NCI-H128 (cell line): ENCODE results near the gene PARVA.

Experiments
- DNase-seq: peaks from one replicate; lab custom pipeline; 2025; ENCODE audit not compliant: unreplicated experiment; lab: John Stamatoyannopoulos, UW

The PARVA gene

GRCh38 chr11:12544986-12545775, 167.8 kb downstream of the PARVA start:
- no peak for DNase-seq

DNA sequence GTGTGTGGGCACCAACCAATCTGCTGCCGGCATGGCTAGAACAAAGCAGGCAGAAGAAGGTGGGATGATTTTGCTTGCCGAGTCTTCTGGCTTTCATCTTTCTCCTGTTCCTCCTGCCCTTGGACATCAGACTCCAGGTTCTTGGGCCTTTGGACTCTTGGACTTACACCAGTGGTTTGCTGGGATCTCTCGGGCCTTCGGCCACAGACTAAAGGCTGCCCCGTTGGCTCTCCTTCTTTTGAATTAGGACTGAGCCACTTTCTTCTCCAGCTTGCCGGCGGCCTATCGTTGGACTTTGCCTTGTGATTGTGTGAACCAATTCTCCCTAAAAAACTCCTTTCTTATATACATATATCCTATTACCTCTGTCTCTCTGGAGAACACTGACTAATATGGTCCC, 168.8 kb downstream of the PARVA start:
- no peak for DNase-seq

DNA sequence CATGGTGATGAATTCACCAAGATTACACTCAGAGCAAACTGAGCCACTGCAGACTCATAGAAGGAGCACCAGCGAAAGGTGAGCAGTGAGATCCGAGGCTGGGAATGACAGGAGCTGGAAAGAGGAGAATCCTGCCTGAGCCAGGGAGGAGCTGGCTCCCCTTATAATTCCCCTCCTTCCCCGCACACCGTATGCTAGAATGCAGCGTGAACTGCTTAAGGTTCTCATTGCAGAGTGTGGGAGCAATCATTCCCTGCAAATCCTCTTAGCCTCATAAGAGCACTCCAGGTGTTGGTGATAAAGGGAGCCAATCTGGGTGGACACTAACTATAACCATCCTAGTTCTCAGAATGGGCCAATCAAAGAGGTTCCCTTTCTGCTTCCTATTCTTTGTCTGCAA, 169.3 kb downstream of the PARVA start:
- DNase-seq, result no peak

- DNase-seq, result no peak
Measured at GRCh38 chr11:12547953-12548650, 170.7 kb downstream of the PARVA start.

GRCh38 chr11:12552692-12553091, 175.3 kb downstream of the PARVA start:
- no peak for DNase-seq

- DNase-seq, result no peak
Measured at GRCh38 chr11:12554122-12554521, 176.8 kb downstream of the PARVA start.

DNA sequence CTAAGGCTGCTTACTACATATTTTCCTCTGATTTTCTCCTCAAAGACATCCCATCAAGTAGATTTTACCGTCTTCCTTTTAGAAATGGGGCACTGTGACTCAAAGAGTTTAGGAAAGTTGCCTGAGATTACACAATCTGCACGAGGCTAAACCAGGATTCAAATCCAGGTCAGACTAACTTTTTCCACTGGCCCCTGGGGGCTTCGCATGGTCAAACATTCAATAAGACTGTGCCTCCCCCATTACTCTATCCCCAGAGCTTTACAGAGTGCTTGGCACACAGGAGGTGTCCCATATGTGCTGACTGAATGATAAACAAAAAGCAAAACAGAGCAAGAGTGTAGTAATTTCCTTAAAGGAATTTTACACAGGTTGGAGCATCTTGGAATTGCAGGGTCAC, 178.8 kb downstream of the PARVA start:
- no peak for DNase-seq

DNA sequence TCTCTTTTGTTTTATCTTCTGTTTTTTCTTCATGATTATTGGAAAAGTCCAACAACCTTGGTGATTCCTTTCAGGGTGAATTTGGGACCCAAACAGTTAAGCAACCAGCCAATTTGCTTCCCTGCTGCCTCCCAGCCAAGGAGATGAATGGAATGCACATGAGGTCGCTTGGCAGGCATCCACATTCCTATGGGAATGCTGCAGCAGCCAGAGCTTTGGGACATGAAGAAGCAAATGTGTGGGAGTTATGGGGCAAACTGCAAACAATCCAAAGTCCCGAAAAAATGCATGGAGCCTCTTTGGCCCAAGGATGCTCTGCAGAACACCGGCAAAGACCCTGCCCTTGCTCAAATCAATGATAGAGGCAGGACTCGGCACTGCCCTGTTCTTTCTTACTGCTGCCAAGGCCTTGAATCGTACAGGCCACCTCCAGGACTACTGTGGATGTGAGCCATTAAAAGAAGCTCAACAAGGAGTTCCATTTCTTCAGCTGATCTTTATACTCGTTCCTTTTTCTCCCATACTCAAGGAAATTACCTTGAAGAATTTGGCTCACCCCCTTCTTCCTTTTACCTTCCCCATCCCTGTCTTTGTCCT, 179.5 kb downstream of the PARVA start:
- DNase-seq, result no peak

- DNase-seq, result no peak
Measured at GRCh38 chr11:12559011-12559410, 181.6 kb downstream of the PARVA start.

- no peak for DNase-seq
Measured at GRCh38 chr11:12560362-12560761, 183.0 kb downstream of the PARVA start.

DNA sequence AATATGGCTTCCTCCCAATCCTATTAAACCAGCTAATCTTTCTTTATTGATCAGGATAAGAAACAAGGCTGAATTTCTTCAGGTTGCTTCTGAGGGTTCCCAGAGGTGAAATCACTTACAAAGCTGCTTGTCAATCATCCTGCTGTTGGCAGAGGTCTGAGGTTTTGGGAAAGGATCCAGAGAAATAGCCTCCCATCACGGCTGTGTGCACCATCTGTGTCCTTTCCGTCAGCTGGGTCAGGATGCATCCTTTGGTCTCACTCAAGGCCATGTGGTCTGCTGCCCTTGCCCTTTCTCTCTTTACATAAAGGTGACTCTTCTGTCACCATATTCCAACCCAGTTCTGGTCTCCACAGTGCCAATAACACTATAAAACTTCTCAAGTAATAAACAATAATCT, 183.5 kb downstream of the PARVA start:
- no peak for DNase-seq

DNA sequence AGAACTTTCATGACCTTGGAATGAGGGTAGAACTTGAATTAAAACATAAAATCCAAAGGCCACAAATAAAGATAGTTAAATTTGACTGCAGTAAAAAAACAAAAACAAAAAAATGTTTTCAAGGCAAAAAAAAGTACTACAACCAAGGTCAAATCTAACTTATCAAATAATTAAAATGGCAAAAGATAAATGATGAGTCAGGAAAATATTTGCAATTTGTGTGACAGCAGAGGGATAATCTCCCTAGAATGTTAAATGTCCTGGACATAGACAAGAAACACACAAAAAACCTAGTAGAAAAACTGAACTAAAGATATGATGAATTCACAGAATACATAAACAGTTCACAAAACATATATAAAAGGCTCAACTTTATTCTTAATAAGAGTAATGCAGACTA, 186.6 kb downstream of the PARVA start:
- no peak for DNase-seq

GRCh38 chr11:12565406-12565805, 188.0 kb downstream of the PARVA start:
- no peak for DNase-seq

DNA sequence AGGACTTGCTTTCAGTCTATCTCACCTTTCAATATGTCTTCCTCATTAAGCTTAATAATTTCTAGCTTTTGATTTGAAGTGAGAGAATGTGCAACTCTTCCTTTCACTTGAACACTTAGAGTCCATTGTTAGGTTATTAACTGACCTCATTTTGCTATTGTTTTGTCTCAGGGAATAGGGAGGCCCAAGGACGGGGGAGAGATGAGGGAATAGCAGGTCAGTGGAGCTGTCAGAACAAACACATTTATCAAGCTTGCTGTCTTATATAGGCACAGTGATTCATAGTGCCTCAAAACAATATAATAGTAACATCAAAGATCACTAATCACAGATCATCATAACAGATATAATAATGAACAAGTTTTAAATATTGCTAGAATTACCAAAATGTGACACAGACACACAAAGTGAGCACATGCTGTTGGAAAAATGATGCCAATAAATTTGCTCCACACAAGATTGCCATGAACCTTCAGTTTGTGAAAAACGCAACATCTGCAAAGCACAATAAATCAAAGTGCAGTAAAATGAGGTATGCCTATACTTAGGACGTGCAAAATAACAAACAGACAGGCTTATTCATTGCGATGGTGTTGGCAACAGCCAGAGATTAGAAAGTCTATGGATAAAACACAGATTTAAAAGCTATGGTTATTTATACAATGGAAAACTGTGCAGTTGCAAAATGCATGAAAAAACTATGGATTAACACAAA, 190.5 kb downstream of the PARVA start:
- no peak for DNase-seq

GRCh38 chr11:12569499-12570425, 192.4 kb downstream of the PARVA start:
- DNase-seq, result no peak

GRCh38 chr11:12573707-12574485, 196.5 kb downstream of the PARVA start:
- DNase-seq, result no peak

DNA sequence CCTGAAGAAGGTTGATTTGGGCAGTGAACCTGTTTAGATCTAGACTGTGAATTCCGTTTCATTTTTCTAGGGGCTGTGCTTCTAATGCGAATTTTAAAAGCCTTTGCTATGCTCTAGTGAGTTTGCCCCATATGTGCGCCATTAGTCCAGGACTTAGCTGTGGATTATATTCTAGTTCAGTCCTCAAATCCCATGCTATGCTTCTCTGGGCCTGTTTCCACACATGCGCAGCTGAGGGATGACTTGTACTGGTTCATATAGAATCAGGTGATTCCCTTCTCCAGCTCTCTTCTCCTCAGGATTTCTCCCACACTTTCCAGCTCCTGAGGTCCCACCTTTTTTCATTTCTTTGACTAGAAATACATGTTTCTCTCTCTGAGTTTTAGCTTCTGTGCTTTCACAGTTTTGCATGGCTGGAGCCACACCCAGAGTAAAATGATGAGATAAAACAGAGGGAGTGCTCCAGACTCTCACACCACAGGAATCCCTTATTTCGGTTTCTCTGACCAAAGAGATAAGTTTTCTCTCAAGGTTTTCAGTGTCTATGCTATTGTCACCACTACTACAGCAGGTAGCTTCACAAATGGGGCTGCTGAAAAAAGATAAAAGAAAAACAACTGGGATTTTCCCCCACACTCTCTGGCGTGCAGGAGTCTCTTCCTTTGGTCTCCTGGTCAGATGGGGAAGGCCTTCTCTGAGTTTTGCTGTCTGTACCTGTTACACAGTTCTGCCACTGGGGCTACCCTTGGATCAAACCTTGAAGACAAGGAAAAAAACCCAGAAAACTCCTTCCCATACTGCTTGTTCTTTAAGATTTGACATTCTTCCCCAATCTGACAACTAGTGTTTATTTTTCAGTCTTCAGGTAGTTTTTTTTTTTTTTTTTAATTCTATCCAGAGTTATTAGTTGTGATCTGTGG, 200.6 kb downstream of the PARVA start:
- no peak for DNase-seq

- no peak for DNase-seq
Measured at GRCh38 chr11:12581416-12581815, 204.0 kb downstream of the PARVA start.

GRCh38 chr11:12581923-12582322, 204.6 kb downstream of the PARVA start:
- DNase-seq, result no peak
